8988T (cell line): ENCODE measurements around the gene EPC2.
A peak's percentile ranks its signal among the peaks of the same experiment; 100 is the strongest.
"Not testable (repeated sequence)": the region's sequence is repeated elsewhere in the genome, so short reads cannot be mapped to it uniquely, and the experiment has no call there.

Source experiments
- DNase-seq: peaks from one replicate; pipeline ENCODE4 v3.0.0; 2011

EPC2 gene

GRCh38 chr2:148642112-148642744 lies 2.3 kb upstream of the EPC2 start:
- no peak for DNase-seq

- no peak for DNase-seq
These were observed 1.6 kb upstream of the EPC2 start for GRCh38 chr2:148642891-148643416.

- no peak for DNase-seq
These were observed 1.1 kb upstream of the EPC2 start for GRCh38 chr2:148643421-148643820.

DNA sequence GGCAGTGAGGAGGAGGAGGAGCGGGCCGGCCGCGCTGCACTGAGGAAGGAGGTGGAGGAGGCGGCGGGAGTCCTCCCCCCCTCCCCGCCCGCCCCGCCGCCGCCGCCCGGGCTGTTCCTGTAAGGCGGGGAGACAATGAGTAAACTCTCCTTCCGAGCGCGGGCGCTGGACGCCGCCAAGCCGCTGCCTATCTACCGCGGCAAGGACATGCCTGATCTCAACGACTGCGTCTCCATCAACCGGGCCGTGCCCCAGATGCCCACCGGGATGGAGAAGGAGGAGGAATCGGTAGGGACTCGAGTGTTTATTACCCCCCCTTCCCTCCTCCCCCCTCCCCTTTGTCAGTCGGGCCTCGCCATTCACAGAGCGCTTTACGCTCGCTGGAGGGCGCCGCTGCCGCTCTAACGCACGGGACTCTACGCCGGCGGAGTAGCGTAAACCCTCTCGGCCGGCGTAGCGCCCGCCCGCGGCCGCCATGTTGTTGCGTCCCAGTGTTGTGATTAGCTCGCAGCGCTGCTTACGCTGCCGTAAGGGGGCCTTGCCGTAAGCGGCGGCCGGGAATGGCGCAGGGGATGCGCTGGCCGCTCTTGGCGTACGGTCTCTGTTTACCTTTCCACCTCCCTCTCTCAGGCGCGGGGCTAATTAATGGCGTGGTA lies 460 bp downstream of the EPC2 start:
- DNase-seq = peak; percentile 73

DNA sequence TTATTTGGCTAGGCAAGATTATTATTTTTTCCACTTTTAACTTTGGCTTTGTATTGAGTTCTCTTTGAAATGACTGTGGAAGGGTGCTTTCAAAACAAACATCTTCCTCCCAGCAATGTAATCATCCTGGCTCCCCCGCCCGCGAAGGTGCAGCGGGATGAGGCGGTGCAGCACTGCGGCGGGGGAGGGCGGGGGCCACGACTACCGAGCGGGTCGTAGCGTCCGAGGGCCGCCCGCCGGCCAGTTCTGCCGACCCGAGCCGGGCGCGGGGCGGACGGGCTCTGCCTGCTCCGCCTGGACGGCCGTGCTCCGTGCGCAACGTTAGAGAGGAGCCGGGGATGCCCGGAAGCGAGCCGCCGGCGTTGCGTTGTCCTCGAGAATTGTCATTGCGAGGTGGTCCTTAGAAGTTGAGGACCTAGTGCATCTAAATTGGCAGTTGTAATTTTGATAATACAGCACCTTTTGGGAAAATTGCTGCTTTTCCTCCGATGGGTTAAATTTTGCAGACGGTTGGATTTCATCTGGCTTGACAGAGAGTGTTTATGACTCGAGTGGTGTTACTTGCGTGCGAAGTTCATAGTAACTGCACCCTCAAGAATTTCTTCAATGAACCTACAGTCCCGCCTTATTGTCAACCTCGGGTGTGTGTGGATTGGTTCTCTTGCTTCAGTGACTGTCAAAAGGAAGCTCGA lies 1.1 kb downstream of the EPC2 start:
- peak; percentile 40 for DNase-seq

DNA sequence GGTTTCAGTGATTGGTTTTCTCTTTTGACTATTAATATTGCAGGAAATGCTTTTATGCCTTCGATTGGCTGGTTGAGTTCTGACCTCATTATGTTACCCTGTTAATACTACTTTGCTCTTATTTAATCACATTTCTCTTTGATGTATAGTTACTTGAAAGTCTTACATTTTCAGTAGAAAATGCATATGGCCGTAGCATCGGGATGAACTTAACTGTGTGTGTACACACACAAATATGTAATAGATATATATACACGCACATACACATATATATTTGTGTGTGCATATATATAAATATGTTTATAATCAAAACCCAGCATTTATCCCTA lies 1.6 kb downstream of the EPC2 start:
- no peak for DNase-seq

GRCh38 chr2:148647711-148648110 lies 3.2 kb downstream of the EPC2 start:
- DNase-seq = not testable (repeated sequence)

DNA sequence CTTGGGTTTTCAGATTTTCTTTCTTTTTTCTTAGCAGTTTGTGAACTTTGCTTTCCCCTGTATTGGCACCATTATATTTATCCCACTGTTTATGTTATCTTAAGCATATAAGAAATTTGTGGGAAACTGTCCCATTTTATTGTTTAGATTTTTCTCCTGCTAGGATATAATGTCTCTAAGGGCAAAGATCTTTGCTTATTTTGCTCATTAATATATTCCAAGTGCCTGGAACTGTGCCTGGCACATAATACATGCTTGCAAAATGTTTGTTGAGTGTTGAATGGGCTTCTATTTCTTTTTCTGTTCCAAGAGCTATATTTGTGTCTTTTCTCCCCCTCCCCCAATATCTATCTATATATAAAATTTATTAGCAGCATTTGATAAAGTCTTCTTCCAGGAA lies 5.4 kb downstream of the EPC2 start:
- DNase-seq = no peak

GRCh38 chr2:148650881-148651280 lies 6.3 kb downstream of the EPC2 start:
- DNase-seq = no peak

- DNase-seq = no peak
These were observed 7.4 kb downstream of the EPC2 start for GRCh38 chr2:148651972-148652371.

DNA sequence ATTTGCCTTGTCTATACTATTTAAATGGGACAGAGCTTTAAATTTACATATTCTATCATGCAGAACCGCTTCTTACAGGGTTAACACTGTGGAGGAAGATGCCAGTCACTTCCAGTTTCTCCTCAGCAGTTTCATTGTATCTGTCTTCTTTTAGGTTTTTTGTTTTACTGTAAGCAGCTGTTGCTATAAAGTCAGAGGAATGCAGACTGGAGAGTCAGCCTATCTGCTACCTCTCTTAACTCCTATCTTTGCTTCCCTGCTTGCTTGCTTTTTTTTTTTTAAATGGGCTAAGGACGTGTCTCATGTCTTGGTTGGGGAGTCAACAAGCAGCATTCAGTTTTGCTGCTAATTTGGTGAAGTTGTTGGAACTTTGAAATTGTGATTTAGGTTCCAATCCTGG lies 8.9 kb downstream of the EPC2 start:
- DNase-seq = no peak

DNA sequence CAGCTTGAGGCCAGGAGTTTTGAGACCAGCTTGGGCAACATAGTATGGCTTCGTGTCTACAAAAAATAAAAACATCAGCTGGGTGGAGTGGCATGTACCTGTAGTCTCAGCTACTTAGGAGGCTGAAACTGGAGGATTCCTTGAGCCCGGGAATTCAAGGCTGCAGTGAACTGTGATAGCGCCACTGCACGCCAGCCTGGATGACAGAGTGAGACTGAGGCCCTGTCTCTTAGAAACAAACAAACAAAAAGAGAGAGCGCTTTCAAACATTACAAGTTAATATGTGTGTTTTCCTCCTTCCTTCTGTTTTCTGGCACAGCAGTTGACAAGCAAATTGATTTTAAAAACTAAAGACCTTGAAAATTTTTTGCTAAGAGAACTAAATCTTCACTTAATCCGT lies 9.9 kb downstream of the EPC2 start:
- no peak for DNase-seq

DNA sequence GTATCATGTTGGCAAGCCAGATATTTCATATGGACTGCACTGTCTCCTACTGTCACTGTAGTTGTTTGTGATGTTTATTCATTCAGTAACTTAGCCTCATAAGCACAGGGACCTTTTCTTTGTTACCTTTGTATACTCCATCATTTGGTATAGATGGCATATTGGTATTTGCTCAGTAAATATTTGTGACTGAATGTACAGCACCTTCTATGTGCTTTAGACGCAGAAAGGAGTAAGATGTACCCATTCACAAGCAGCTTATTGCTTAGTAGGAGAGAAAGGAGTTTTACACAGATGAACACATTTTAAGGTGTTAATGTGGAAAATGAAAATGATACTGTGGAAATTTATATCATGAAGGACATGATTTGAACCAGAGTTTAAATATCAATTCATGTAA lies 12.0 kb downstream of the EPC2 start:
- no peak for DNase-seq

- DNase-seq = no peak
These were observed 14.5 kb downstream of the EPC2 start for GRCh38 chr2:148658807-148659722.

DNA sequence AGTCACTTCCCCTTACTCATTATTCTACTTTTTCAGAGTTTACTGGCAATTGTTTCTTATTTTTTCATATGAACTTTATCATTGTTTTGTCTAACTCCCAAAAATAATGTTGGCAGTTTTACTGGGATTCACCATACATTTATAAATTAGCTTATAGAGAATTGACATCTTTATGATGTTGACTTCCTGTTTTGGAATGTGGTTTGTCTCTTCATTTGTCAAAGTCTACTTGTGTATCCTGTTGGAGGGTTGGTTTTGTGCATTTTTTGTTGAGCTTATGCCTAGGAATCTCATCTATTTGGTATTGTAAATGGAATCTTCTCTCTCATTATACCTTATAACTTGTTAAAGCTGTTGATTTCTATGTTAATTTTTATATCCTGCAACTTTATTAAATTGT lies 16.4 kb downstream of the EPC2 start:
- DNase-seq = no peak

DNA sequence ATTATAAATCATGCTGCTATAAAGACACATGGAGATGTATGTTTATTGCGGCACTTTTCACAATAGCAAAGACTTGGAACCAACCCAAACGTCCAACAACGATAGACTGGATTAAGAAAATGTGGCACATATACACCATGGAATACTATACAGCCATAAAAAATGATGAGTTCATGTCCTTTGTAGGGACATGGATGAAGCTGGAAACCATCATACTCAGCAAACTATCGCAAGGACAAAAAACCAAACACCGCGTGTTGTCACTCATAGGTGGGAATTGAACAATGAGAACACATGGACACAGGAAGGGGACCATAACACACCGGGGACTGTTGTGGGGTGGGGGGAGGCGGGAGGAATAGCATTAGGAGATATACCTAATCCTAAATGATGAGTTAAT lies 17.8 kb downstream of the EPC2 start:
- DNase-seq = not testable (repeated sequence)

DNA sequence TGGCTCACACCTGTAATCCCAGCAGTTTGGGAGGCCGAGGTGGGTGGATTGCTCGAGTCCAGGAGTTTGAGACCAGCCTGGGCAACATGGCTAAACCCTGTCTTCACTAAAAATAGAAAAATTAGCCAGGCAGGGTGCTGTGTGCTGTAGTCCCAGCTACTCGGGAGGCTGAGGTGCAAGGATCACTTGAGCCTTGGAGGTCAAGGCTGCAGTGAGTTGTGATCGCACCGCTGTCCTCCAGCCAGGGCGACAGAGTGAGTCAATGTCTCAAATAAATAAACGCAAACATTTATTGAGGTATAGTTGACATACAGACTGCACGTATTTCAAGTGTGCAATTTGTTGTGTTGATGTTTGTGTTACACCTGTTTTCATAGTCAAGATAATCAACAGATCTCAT lies 19.7 kb downstream of the EPC2 start:
- no peak for DNase-seq

DNA sequence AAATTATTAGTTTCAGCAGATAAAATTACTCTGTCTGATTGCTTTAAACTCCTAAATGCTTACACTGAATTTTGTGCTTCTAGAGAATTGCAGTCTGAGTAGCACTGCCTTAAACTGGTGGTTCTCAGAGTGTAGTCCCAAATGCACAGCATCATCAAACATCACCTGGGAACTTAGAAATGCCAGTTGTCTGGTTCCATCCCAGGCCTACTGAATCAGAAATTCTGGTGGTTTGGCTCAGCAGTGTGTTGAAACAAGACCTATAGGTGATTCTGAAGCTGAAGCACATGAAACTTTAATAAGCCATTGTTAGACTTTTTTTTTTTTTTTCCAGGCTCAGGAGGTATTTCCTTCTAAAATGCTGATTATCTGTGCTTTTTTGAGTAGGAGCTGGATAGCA lies 22.0 kb downstream of the EPC2 start:
- DNase-seq = no peak

- no peak for DNase-seq
These were observed 22.7 kb downstream of the EPC2 start for GRCh38 chr2:148667113-148667836.

DNA sequence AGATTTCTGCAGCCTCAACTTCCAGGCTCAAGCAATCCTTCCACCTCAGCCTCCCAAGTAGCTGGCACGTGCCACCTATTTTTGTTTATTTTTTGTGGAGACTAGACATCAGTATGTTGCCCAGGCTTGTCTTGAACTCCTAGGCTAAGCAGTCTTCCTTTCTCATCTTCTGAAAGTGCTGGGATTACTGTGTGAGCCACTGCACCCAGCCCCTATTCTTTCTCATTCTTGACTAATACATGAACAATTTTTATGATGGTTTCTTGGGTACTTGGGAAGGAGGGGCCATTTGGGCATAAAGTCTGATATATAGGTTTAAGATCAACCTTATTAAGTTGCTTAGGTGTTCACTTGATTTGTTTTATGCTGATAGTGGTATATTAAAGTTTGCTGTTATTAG lies 26.2 kb downstream of the EPC2 start:
- DNase-seq = no peak

GRCh38 chr2:148674063-148675020 lies 29.8 kb downstream of the EPC2 start:
- DNase-seq = peak; percentile 13
